ENCODE measurements around the gene ADAMTS2.

Gene ADAMTS2

GRCh38 chr5:179266291-179267070 lies 78.8 kb downstream of the ADAMTS2 start:
- DNase-seq (ENCODE audit: low spot score) = no peak

DNA sequence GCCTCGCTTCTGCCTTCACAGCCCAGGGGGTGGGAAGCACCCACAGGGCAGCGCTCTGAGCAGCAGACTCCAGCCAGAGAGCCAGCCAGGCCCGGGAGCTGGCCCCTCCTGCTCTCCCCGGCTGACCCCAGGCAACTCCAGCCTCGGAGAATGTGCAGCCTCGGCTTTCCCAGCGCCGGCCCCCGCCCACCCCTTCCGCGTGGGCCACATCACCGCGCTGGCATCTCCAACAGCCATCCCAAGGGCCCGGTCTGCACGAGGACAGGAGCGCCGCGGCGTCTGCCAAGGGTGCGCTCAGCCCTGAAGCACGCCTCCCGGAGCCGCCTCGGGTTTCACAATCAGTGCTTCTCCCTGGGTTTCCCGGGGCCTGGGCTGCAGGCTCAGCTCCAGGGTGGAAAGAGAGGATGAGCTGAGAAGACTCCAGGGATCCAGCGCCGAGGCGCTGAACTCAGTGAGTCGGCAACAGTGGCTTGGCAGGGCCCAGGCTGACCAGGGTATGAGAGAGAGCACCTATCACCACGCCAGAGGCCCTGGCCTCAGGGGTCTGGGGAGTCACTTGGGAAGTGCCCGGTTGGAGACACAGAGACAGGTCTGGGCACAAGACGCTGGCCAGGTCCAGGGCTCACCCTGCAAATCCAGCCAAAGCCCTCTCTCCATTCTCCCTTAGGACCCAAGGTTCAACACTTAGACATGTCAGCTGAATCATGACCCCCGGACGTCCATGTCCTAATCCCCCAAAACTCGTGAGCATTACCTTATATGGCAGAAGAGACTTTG lies 79.6 kb downstream of the ADAMTS2 start:
- DNase-seq (ENCODE audit: low spot score) = peak; percentile 99

DNA sequence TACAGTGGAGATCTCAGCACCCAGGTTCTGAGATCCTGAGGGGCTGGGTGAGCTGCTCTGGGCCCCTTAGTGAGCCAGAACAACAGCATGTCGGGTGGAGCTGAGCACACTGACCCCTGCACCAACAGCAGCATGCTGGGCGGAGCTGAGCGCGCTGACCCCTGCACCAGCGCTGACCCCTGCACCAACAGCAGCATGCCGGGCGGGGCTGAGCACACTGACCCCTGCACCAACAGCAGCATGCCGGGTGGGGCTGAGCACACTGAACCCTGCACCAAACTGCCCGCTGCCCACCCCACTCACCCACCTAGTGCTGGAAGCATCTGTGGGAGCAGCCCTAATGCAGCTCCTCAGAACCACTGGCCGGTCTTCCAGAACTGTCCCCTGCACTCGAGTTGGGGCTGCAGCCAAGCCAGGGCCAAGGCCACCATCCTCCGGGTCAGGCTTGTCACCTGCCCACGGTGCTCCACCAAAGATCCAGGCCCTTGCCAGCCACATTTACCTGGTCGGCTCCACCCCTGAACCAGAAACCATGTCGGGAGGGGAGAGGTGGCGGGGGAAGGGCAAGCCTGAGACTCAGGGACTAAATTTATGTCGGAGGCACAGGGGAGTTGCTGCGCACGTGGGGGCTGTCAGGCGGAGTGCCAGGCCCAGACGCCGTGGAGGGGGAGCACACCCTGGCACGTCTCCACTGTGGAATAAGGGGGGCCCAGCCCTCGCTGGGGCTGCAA lies 80.3 kb downstream of the ADAMTS2 start:
- no peak for DNase-seq (ENCODE audit: low spot score)

- DNase-seq (ENCODE audit: low spot score) = no peak
Observed at GRCh38 chr5:179264053-179264782, 81.0 kb downstream of the ADAMTS2 start.

GRCh38 chr5:179263391-179264052 lies 81.7 kb downstream of the ADAMTS2 start:
- DNase-seq (ENCODE audit: low spot score) = no peak

GRCh38 chr5:179262126-179262920 lies 82.9 kb downstream of the ADAMTS2 start:
- no peak for DNase-seq (ENCODE audit: low spot score)

- DNase-seq (ENCODE audit: low spot score) = no peak
Observed at GRCh38 chr5:179261301-179262125, 83.7 kb downstream of the ADAMTS2 start.

DNA sequence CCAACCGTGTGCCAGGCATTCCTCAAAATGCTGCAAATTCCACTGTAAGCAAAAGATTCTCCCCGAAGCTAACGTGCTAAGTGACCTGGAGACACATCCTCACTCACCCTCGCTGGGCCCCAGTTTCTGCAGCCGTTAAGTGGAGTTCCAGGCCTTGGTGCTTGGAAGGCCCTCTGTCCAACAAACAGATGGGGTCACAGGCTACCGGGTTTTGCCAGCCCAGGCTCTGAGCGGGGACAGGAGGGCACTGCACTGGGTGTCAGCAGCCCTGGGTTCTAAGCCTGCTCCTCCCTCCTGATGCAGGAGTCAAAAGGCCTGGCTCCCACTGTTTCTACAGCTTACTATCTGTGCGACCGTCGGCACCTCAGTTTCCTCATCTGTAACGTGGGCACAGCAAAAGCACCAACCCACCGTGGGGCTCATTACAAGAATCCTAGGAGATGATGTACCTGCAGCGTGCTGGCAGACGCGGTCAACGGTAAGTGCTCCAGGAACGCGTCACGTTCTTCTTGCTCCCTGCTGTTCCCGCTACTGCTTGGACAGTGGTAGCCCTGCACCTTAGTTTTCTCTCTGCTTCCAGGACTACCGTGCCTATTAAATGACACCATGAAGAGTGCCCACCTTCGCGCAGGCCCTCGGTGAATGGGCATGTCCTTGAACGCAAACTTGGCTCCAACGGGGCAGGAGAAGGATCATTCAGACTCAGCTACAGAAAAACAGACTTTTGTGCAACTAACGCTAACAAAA lies 84.8 kb downstream of the ADAMTS2 start:
- DNase-seq (ENCODE audit: low spot score) = no peak

DNA sequence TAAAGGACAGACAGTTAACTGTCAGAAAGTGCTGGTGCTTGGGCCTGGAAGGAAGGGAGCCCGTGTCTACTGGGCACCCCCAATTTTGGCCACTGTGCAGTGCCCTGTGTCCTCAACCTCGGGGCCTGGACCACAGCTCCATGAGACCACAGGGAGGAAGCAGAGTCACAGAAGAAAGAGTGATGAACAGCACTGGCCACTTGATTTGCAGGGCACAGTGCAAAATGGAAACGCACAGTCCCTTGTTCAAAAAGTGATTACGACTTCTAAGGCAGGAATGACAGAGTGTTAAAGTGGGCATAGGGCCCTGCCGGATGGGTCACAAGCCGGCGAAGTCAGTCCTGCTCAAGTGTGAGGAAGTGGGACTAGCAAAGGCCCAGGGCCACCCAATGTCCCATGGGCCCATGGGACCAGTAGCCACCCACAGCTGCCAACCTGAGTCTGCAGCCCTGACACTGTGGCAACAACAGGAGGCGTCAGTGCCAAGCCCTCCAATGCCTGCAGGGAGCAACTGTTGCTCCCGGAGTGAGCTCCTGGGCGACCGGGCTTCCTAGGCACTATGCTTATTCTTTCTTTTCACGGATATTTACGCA lies 85.4 kb downstream of the ADAMTS2 start:
- DNase-seq (ENCODE audit: low spot score) = no peak

DNA sequence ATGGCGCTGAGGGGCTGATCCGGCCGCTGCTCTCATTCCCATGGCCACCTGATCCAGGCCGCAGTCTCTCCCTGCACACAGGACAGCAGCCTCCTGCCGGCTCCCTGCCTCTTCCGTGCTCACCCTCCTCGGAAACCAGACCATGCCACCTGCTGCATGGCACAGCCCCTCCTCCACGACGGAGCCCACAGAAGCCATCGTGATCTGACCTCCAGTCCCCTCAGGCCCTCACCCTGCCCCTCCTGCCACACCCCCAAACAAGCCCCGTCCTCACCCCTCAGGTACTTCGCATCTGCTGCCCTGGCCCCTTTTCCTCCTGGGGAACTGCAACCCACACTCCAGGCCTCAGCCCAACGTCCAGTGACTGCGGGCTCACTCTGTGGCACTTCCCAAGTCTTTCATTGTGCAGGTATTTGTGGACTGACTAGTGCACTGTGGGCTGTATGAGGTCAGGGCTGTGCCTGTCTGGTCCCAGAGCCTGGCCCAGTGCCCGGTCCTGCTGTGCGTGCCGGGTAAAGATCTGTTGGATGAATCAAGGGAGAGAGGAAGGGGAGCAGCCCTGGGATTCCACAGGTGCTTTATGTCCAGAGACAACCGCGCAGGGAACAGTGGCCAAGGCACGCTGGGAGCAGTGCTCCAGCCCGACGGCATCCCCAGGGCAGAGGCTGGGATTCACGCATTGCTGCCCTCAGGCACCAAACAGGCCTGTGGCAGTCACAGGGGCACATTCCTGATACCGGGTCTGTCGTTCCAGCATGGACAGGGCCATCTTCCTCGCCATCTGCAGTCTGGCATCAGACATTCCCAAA lies 86.1 kb downstream of the ADAMTS2 start:
- DNase-seq (ENCODE audit: low spot score) = no peak

DNA sequence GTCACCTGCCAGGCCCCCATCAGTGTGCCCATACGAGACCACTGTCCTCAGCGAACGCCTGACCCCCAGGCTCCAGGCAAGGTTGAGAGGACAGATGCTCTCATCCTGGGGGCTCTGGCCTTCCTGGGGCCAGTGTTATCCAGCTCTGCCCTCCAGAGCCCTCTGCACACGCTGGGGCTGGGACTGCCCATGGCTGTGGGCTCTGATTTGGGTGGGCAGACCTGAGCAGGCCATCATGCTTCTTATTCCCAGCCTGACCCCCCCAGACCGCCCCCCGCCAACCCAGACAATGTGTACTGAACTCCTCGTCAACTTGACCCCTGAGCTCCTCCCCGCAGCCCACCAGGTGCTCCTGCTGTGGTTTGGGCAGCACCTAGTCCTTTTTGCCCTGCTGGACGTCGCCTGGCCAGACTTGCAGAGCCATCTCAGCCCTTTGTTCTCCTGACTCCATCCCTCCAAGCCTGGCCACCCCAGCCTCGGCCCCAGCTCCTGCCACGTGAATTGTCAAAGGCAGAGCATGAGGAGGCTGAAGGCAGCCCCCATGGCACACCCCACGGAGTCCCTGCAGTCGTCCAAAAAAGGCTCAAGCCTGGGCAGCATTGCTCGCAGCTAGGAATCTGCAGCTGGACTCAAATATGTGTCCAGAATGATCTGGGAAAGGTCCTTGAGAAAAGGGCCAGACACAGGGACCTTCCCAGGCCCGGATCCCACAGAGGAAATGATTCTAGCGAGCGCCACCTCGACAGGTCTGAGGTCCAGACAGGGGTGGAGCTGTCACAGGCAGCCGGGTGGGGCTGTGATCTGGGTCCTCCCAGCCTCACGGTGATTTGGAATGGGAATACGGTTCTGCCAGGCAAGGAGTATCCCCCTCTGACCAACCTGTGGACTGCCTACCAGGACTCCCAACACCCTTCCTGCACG lies 87.0 kb downstream of the ADAMTS2 start:
- no peak for DNase-seq (ENCODE audit: low spot score)

DNA sequence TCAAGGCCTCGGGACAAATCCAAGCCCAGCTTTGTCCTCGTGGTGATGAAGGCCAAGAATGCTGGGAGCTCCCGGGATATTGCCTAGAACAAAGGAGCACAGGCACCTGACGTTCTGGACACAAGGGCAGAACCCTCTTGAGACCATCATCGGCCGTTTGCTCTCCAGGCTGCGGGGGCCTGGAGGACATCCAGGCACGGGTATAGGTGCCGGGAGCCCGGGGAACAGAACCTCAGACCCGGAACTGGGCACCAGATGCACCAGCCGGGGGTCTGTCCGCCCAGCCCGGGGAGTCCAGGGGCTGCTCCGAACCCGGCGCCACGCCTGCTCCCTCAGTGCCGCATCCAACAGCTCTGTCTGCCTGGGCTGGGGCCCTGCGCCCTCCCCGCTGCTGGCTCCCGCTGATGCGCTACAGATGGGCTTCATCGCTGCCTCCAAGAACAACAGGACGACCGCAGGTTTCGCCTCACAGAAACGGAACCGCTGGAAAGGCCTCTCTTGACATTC lies 88.0 kb downstream of the ADAMTS2 start:
- DNase-seq (ENCODE audit: low spot score) = no peak

DNA sequence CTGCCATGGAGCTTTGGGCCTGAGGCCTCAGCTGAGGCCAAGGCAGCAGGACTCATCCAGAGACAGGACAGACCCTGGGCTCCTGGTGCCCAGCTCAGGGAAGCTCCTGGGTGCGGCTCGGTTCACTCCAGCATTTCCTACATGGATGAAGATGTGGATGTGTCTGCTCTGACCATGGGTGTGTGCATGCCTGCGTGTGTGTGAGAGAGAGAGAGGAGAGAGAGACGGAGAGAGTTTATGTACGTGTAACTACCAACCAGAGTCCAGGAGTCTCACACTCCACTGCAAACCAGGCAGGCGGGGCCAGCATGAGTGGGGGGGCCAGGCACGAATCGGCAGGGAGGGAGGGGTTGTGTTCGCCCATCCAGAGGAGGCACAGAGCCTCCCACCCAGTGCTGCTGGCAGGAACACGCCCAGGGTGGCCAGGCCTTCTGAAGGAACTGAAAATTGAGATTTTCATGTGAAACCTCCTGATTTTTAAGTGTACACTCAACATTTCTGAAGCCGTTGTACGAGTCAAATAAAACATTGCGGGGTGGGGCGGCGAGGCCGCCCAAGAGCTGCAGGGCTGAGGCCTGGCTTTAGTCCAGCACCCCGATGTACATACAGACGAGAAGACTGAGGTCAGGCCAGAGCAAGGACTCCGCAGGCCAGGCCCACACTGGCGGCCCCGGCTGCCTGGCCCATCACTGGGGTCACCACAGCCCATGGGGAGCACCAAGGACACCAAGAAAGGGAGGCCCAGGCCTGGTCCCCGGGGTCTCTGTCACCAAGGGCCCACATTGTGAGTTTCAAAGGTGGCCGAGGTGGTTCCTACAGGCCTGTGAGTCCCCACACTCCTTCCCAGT lies 88.7 kb downstream of the ADAMTS2 start:
- no peak for DNase-seq (ENCODE audit: low spot score)

GRCh38 chr5:179255527-179256327 lies 89.5 kb downstream of the ADAMTS2 start:
- no peak for DNase-seq (ENCODE audit: low spot score)
